A673 (cell line): ENCODE results near the gene UCK2.

Source experiments
- CTCF ChIP-seq: fragments of 300-800, 200-600 bp; sonication (generic); conservative IDR thresholded peaks from 2 replicates; pipeline ENCODE4 v1.5.1; 2017; ENCODE audit warnings: low read depth, mild to moderate bottlenecking, antibody characterized with exemption, low read length, moderate library complexity, mixed read lengths
- EZH2 ChIP-seq: fragments of 200-600 bp; sonication (generic); IDR thresholded peaks from 2 replicates; pipeline ENCODE4 v1.6.1; 2017; ENCODE audit warnings: borderline replicate concordance, low read depth, mild to moderate bottlenecking, mixed read lengths, antibody characterized with exemption, low read length; ENCODE audit not compliant: poor library complexity, severe bottlenecking

- TF ChIP-seq CTCF (no peak), EZH2 (no peak)
Observed at GRCh38 chr1:165893507-165893906, 66.1 kb downstream of the UCK2 start.
